UCSD-AML1 (cell line): Measurements from ENCODE around the gene PRSS36.
A peak's percentile ranks its signal among the peaks of the same experiment; 100 is the strongest.

Source experiments
- DNase-seq: peaks from one replicate; lab custom pipeline; 2025; ENCODE audit not compliant: unreplicated experiment; lab: John Stamatoyannopoulos, UW

Gene PRSS36

GRCh38 chr16:31128711-31129567 lies 20.9 kb downstream of the PRSS36 start:
- peak; percentile 88 for DNase-seq

- no peak for DNase-seq
Observed at GRCh38 chr16:31127182-31127581, 22.7 kb downstream of the PRSS36 start.

- DNase-seq, result no peak
Observed at GRCh38 chr16:31125844-31126243, 24.0 kb downstream of the PRSS36 start.

- no peak for DNase-seq
Observed at GRCh38 chr16:31120129-31120528, 29.7 kb downstream of the PRSS36 start.

GRCh38 chr16:31118223-31119155 lies 31.4 kb downstream of the PRSS36 start:
- no peak for DNase-seq

GRCh38 chr16:31117384-31118222 lies 32.3 kb downstream of the PRSS36 start, which contains the start of gene KAT8:
Gene KAT8, plus strand, starts transcription at chr16:31117664. Its CDS starts 18 bp downstream, at chr16:31117682.
- DNase-seq, result peak; percentile 98

- no peak for DNase-seq
Observed at GRCh38 chr16:31114468-31114867, 35.4 kb downstream of the PRSS36 start.

- DNase-seq, result peak; percentile 72
Observed at GRCh38 chr16:31113121-31114120, 36.4 kb downstream of the PRSS36 start.

- no peak for DNase-seq
Observed at GRCh38 chr16:31112711-31113110, 37.2 kb downstream of the PRSS36 start.

- no peak for DNase-seq
Observed at GRCh38 chr16:31111881-31112466, 37.9 kb downstream of the PRSS36 start.

- DNase-seq, result no peak
Observed at GRCh38 chr16:31110106-31111034, 39.5 kb downstream of the PRSS36 start.

GRCh38 chr16:31109622-31110021 lies 40.2 kb downstream of the PRSS36 start:
- DNase-seq, result no peak

- no peak for DNase-seq
Observed at GRCh38 chr16:31108794-31109558, 40.9 kb downstream of the PRSS36 start.

- peak; percentile 84 for DNase-seq
Observed at GRCh38 chr16:31108035-31108793, 41.7 kb downstream of the PRSS36 start, which contains the start of gene BCKDK. Gene BCKDK, plus strand, starts transcription at chr16:31108386. Its CDS starts 838 bp downstream, at chr16:31109224.

GRCh38 chr16:31107465-31107867 lies 42.4 kb downstream of the PRSS36 start:
- DNase-seq, result no peak
